SK-MEL-5 (cell line): Measurements from ENCODE around the gene SALL4. TPM values are rescaled to one million over a fixed set of nuclear protein-coding genes. Genes with fewer than 3 reads are reported as not detected.
"Not testable (repeated sequence)": the region's sequence is repeated elsewhere in the genome, so short reads cannot be mapped to it uniquely, and the experiment has no call there.

Experiments
- DNase-seq: peaks from one replicate; pipeline ENCODE4 v3.0.0-alpha.2; 2016; ENCODE audit warnings: low read depth, low spot score
- in situ Hi-C: cut with HindIII; loops from 2 replicates; pipeline ENCODE4 v1.10.0; 2016; ENCODE audit warnings: low sequenced_read_pairs, high pct_unique_total_duplicates, low pct_unique_long_range_greater_than_20kb
- total RNA-seq: library from RNA; depleted of rRNA; stranded (reverse); fragments of >200 nt; shearing (Covaris generic); gene quantifications from 2 replicates; pipeline ENCODE4 v1.2.3, GENCODE V29; 2014

The SALL4 gene
- total RNA-seq, 1 experiment from 2014 or later, result 0.40 TPM

DNA sequence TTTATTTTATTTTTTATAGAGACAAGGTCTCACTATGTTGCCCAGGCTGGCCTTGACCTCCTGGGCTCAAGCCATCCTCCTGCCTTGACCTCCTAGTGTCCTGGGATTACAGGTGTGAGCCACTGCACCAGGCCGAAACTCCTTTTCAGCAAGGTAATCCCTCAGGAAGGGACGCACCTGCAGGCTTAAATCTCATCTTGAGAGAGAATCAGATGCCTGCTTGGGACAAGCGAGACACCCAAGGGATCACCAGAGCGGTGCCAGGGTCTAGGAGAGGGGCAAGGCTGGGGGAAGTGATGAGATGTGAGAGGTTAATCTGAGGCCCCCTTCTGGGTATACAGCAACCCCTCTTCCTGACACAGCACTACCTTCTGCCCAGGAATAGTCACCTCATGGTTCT is 30.1 kb downstream of the SALL4 start:
- DNase-seq, result no peak
- in situ Hi-C loops, result no loop called here

DNA sequence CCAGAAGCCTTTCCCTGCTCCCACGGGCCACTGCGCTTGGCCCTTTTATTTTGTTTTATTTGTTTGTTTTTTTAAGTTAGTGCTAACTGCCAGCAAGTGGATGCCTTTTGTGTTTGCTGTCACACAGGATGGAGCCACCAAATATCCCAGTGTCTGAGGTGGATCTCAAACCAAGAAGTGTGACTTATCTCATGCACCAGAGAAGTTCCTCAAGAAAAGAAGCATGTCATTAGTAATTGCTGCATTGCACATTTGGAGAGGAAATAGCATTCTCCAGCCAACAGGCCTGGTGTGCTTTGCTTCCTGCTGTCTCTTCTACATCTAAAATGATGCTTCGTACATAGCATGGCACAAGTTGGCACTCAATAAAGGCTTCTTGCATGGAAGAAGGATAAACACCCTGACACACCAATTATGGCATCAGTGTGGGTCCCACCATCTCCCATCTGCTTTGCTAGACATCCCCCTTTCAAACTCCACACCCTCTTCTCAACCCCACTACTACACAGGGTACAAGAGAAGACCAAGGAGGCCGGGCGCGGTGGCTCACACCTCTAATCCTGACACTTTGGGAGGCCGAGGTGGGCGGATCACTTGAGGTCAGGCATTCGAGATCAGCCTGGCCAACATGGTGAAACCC is 32.2 kb downstream of the SALL4 start:
- DNase-seq, result no peak
- in situ Hi-C loops, result no loop called here

DNA sequence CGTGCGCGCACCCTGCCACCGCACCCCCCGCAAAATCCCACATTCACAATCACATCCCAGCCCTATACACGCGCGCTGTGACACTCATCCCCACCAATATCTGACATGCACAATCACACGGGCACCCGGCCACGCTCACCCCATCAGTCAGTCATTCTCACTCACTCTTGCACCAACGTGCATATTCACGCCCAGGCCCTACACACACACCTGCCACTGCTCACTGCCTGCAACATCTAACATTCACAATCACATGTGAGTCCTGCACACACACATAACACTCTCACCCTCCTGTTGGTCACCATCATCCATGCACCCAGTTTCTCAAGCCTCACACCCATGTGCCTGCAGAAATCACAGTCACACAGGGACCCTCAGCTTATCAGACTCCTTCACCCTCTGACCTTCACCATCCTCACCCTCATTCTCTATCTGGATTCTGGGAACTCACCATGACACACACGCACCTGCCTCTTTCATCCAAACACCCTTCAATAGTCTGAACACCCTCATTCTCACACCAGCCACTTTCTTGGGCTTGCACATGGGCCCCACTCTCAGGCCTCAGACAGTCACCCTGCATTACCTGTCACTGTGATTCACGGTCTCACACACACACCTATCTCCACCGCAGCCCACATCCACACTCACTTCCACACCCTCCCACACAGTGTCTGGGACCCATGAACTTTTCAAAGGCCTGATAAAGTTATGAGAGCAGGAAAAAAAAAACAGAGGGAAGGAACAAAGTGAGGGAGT is 33.4 kb downstream of the SALL4 start:
- DNase-seq, result no peak
- in situ Hi-C loops, result no loop called here

DNA sequence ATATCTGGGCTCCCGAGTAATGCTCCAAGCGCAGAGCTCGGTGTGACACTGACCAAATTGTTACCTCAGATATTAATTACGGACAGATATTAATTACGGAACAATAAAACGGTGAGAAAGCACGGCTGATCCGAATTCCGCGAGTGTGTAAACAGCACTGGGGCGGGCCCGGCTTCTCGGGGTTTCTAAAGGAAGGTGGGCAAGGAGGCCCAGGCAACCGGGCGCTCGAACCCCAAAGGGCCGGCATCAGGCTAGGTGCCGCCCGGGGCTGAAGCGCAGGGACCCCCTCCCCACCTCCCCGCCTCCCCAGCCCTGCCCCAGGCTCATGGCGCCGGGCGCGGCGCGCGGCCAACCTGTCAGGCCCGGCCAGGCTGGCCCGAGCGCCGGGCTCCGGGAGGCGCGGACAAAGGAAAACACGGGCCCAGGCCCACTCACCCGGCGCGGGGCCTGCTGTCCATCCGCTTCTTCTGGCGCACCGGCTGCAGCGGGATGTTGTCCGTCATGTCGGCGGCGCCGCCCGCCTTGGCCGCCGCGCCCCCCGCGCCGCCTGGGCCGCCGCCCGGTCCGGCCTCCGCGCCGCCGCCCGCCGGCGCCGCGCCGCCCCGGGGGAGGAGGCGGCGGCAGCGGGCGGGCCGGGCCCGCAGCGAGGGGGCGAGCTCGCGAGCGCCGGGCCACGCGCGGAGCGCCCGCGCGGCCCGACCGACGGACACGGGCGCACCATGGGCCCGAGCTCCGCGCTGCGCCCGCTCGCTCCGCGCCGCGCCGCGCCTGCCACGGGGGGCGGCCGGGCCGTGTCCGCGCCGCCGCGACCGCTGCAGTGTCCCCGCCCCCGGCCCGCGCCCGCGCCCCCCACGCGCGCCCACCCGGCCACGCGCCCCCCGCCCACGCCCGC is 34.2 kb downstream of the SALL4 start, which contains the start of gene ATP9A:
ATP9A (minus strand) TSS at position 524 of the 892 bp plus-strand sequence; CDS start at position 503, 21 bp downstream.
- no peak for DNase-seq

DNA sequence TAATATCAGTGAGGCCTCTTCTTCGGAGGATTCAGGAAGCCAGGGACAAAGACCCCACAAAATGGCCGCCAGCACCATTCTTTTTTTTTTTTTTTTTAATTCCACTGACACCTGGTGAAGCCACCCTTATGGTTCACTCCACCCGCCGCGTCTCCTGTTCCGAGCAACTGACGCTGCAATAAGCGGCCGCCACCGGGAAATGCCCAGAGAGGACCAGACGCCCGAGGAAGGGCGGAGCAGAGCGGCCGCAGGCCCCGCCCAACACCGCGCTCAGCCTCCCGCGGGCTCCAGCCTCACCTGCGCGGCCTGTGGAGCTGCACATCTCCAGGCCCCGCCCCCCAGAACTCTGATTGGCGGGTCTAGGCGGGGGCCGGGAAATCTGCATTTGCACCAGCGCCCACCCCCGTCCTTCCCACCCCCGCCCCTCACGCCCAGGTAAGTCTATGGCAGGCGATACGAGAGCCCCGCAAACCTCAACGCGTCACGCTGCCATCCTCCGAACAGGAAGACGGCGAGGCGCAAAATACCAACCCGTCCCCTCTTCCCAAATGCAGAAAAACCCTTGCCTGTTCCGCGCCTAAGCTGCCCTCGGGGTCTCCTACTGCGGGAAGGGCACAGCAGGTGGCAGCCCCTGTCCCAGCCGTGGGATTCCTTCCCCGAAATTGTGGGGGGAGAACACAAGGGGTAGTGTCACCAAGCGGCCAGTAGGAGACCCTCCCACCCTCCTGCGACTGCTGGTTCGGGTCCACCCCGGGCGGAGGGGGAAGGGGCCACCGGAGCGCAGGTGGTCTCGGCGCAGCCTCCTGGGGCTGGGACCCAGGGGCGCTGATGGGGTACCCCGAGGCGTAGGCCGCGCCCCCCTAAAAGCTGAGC is 35.1 kb downstream of the SALL4 start:
- in situ Hi-C loops, result no loop called here
- DNase-seq, result peak; percentile 65

More for the DNA sequence above, 34.2 kb downstream of the SALL4 start, which contains the start of gene ATP9A:
- in situ Hi-C loops, result no loop called here

DNA sequence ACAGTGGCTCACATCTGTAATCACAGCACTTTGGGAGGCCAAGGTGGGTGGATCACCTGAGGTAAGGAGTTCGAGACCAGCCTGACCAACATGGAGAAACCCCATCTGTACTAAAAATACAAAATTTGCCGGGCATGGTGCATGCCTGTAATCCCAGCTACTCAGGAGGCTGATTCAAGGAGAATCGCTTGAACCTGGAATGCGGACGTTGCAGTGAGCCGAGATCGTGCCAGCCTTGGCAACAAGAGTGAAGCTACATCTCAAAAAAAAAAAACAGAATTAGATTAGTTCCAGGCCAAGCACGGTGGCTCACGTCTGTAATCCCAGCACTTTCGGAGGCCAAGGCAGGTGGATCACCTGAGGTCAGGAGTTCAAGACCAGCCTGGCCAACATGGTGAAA is 36.9 kb downstream of the SALL4 start:
- DNase-seq, in situ Hi-C loops: not testable (repeated sequence)

DNA sequence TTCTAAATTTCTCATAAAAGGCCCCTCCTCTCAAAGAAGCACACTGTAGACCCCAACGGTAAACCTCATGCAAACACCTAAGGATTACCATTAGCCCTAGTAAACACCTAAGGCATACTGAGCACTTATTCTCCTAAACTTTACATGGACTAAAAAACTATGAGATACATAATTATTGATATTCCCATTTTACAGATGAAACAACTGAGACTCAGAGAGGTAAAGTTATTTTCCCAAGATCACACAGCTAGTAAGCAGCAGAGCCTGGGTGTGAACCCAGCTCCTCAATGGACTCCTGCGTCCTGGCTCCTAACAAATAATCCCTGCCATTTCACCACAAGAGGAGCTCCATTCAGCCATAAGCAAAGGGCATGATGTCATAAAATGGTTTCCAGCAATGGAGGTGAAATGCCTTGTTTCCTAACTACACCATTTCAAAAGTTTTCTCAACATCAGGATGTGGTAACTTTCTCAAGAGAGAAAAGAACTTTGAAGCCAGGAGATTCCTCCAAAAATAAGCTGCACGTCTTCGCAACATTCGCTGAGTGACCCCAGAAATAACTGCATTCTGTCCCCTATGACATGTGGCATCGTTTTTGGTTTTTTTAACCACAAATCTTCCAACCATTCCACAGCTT is 38.2 kb downstream of the SALL4 start:
- DNase-seq, result peak; percentile 30
- in situ Hi-C loops, result no loop called here

DNA sequence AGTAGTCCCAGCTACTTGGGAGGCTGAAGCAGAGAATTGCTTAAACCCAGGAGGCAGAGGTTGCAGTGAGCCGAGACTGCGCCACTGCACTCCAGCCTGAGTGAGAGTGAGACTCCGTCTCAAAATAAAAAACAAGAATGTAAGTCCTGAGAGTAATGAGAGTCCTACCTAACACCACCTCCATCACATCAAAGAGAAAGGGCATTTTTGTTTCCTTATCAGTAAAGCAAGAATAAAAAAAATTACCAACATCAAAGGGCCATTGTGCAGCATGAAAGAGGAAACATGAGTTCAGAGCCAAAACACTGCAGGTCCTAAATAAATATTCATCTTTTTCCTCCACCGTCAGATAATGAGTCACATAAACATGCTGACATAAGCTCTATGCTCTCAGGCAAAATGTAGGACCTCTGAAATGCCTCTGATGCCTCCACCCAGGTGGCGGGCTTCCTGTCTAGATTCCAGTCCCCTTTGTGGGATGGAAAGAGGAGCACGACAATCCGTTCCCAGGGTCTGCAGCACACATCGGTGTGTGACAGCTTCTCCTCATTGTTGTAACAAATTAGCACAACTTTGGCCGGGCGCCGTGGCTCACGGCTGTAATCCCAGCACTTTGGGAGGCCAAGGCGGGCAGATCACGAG is 41.3 kb downstream of the SALL4 start:
- in situ Hi-C loops, result no loop called here
- no peak for DNase-seq

DNA sequence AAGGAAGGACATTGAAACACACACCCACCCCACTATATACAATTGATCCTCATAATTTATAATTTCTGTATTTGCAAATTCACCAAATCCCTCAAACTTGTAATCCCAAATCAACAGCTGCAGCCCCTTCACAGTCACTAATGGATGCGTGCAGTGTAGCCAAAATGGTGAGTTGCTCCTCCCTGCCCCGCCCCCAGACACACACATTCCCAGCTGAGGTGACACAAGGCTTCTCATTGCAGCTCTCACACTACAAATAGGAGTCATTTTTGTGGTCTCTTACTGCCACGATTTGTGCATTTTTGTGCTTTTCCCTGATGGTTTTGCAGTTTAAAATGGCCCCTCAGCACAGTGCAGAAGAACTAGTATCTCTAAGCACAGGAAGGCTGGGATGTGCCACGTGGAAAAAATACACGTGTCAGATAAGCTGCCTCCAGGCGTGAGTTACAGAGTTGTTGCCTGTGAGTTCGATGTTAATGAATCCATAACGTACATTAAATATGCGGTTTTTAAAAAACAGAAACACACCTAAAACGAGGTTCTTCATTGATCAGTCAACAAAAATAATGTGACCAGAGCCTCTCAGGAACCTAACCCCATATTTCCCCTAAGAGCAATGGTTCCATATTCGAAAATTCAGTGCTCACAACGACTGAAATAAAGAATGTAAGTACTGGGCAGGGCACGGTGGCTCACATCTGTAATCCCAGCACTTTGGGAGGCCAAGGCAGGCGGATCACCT is 42.4 kb downstream of the SALL4 start:
- DNase-seq, result no peak
- in situ Hi-C loops, result no loop called here

DNA sequence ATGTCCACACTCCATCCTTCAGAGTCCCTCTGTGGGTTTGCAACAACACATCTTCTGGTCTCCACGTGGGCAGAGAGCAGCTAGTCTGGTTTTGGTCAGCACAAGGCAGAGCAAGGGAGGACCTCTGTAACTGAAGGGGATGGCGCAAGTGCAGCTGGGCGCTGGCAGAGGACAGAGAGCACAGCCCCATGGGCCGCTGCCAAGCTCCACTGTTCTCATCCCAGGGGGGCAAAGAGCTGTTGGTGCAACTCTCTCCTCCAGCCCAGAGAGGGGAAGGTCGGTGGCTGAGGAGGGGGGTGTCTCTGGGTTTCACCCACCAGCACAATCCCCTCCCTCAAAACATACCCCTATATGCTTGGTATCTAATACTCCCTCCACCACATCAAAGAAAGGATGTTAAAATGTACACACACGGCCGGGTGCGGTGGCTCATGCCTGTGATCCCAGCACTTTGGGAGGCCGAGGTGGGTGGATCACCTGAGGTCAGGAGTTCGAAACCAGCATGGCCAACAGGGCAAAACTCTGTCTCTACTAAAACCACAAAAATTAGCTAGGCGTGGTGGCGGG is 43.3 kb downstream of the SALL4 start:
- in situ Hi-C loops, result no loop called here

DNA sequence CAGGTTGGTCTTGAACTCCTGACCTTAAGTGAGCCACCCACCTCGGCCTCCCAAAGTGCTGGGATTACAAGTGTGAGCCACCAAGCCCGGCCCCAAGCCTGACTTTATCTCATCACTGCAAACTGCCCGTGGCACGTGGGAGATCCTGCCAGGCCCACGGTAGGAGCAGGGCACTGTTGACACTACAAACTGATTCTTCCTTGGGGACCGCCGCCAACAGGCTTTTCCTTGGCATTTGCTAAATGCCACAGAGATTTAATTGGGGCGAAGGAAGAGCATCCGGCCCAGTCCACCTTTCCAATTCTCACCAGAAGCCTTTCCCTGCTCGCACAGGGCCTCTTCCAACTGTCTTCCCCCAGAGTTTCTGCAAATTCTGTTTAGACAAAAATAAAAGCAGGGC is 45.1 kb downstream of the SALL4 start:
- no peak for DNase-seq
- in situ Hi-C loops, result no loop called here

More for the DNA sequence above, 43.3 kb downstream of the SALL4 start:
- no peak for DNase-seq

DNA sequence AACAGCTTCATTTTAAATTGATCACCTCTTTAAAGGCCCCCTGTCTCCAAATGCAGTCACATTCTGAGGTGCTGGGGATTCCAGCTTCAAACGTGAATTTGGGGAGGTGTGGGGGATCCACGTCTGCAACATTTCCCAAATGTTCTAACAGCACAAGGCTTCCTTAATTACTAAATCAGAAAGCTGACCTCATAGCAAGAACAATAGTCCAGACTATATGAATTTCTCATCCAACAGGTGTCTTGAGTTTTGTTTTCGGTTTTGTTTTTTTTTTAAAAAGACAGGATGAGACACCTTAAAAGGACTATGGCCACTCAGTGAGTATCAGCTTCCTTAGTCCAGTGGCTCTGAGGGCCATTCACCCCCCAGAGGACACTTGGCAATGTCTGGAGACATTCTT is 45.7 kb downstream of the SALL4 start:
- in situ Hi-C loops, result no loop called here
- DNase-seq, result no peak

DNA sequence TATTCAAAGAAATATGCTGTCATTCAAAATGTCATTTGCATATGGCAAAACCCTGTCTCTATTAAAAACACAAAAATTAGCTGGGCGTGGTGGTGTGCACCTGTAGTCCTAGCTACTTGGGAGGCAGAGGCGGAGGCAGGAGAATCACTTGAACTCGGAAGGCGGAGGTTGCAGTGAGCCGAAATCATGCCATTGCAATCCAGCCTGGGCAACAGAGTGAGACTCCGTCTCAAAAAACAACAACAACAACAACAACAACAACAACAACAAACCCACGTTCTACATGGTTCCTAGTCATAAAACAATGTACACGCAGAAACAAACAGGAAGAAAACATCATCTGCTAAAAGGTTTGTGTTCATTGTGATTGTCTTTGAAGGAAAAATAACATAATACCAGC is 49.1 kb downstream of the SALL4 start:
- DNase-seq, in situ Hi-C loops: not testable (repeated sequence)

DNA sequence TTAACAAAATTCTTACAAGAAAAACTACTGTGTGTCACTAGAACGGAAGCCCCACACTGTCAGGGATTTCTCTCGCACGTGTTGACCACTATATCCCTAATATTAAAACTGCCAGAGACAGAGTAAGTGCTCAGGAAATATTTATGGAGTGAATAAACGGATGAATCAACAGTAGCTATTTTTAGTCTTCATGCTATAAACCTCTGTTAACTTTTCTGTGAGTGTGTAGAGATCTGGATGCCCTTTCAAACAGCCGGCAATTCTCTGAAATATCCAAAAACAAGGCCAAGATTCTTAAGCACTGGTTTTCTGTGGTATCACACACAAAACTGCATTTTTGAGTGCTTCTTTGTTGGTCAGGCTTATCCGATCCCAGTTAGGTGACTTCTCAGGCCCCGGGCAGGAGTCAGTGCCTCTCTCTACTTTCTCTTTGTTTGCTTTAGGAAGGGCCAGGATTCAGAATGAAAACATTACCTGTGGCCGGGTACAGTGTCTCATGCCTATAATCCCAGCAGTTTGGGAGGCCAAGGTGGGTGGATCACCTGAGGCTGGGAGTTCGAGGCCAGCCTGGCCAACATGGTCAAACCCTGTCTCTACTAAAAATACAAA is 49.9 kb downstream of the SALL4 start:
- peak; percentile 36 for DNase-seq
- in situ Hi-C loops, result no loop called here

DNA sequence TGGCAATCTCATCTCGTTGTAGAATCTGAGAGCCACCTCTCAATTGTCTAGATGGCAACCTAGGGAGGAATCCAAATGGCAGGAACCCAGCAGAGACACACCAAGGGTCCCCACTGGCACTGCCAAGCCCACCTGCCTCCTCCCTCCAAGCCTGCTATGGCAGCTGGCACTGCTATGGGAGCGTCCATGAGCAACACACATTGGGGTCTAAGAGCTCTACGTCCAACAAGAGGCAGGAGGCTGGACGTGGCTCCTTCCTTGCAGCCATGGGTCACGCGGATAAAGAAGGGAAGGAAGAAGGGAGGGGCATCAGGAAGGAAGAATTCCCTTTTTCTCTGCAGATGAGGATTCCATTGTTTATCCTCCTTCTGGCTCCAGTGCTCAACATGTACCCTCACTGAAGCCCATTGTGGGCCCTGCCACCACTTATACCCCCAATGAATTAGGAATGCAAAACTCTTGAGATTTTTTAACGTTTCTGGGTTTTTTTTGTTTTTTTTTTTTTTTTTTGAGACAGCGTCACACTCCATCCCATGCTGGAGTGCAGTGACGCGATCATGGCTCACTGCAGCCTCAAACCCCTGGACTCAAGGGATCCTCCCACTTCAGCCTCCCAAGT is 51.4 kb downstream of the SALL4 start:
- DNase-seq, result no peak
- in situ Hi-C loops, result no loop called here
